MCF 10A (cell line): ENCODE results near the gene PIBF1. TPM values are rescaled to one million over a fixed set of nuclear protein-coding genes. Genes with fewer than 3 reads are reported as not detected.

Source experiments
- BruUV-seq: library from RNA; stranded (reverse); fragments of 400-500 nt; replicated peaks from 2 replicates; lab custom pipeline; 2021; lab: Mats Ljungman, UMichigan
- CTCF ChIA-PET: fragments of 300-600 bp; sonication (Branson Sonifier 250); formaldehyde crosslinking; extraction: SDS; loops from one replicate; lab custom pipeline; 2021; ENCODE audit warnings: antibody characterized with exemption, inconsistent platforms; lab: Yijun Ruan, JAX
- POLR2A ChIA-PET: fragments of 300-600, 350-650 bp; sonication (Branson Sonifier 250); formaldehyde crosslinking; extraction: SDS; loops from one replicate; lab custom pipeline; 2020; ENCODE audit warnings: antibody characterized with exemption, inconsistent platforms; lab: Yijun Ruan, JAX
- DNase-seq: peaks from one replicate; pipeline ENCODE4 v3.0.0-alpha.2; 2018; ENCODE audit not compliant: unreplicated experiment
- H3K27ac Mint-ChIP-seq: one replicate; pipeline ENCODE4 v1.8.0; 2022; ENCODE audit warnings: mild to moderate bottlenecking, low read depth, mixed read lengths; ENCODE audit not compliant: unreplicated experiment
- H3K27me3 Mint-ChIP-seq: one replicate; pipeline ENCODE4 v1.8.0; 2022; ENCODE audit warnings: mixed read lengths; ENCODE audit not compliant: insufficient read depth, unreplicated experiment
- H3K36me3 Mint-ChIP-seq: one replicate; pipeline ENCODE4 v1.8.0; 2022; ENCODE audit warnings: mild to moderate bottlenecking, moderate library complexity, mixed read lengths; ENCODE audit not compliant: insufficient read depth, unreplicated experiment
- H3K4me1 Mint-ChIP-seq: one replicate; pipeline ENCODE4 v1.8.0; 2022; ENCODE audit warnings: mixed read lengths; ENCODE audit not compliant: insufficient read depth, unreplicated experiment
- H3K4me3 Mint-ChIP-seq: one replicate; pipeline ENCODE4 v1.8.0; 2022; ENCODE audit warnings: mild to moderate bottlenecking, moderate library complexity, mixed read lengths; ENCODE audit not compliant: unreplicated experiment
- H3K9me3 Mint-ChIP-seq: one replicate; pipeline ENCODE4 v1.8.0; 2022; ENCODE audit warnings: mixed read lengths; ENCODE audit not compliant: unreplicated experiment
- intact Hi-C: fragments of 100-400 bp; cut with micrococcal nuclease; formaldehyde crosslinking; loops from 2 replicates; pipeline ENCODE4 v1.14.1; 2022
- total RNA-seq: library from RNA; stranded (reverse); gene quantifications from 2 replicates; pipeline ENCODE4 v1.2.3, GENCODE V29; 2022
- TF ChIP-seq, protein P1 (sequence below): fragments of 200-600 bp; IDR thresholded peaks from one replicate; pipeline ENCODE4 v1.8.0; 2022; ENCODE audit warnings: antibody characterized with exemption, mild to moderate bottlenecking; ENCODE audit not compliant: unreplicated experiment

Gene PIBF1
- total RNA-seq, 1 experiment from 2014 or later, result 30.4 TPM

GRCh38 chr13:73000027-73000674 lies 218.2 kb downstream of the PIBF1 start:
- POLR2A ChIA-PET, result interaction anchor here (1.2 to 1.4 kb wide), 2 partner anchors 16 to 58 kb away, joined by 4 to 5 read pairs; no protein-coding TSS in a partner anchor
- Mint-ChIP-seq H3K4me1 (no peaks in the 10 kb centered on the region), H3K36me3 (peaks cover 21% of the 10 kb centered on the region), H3K4me3 (no peak overlapping the region), H3K27me3 (no peaks in the 10 kb centered on the region), H3K27ac (no peak overlapping the region), H3K9me3 (no peaks in the 10 kb centered on the region)
- TF ChIP-seq, protein P1, sequence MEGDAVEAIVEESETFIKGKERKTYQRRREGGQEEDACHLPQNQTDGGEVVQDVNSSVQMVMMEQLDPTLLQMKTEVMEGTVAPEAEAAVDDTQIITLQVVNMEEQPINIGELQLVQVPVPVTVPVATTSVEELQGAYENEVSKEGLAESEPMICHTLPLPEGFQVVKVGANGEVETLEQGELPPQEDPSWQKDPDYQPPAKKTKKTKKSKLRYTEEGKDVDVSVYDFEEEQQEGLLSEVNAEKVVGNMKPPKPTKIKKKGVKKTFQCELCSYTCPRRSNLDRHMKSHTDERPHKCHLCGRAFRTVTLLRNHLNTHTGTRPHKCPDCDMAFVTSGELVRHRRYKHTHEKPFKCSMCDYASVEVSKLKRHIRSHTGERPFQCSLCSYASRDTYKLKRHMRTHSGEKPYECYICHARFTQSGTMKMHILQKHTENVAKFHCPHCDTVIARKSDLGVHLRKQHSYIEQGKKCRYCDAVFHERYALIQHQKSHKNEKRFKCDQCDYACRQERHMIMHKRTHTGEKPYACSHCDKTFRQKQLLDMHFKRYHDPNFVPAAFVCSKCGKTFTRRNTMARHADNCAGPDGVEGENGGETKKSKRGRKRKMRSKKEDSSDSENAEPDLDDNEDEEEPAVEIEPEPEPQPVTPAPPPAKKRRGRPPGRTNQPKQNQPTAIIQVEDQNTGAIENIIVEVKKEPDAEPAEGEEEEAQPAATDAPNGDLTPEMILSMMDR, result no peak
- DNase-seq, result no peak
- no TSS peak for BruUV-seq
- CTCF ChIA-PET, result interaction anchor here (0.8 to 1.5 kb wide), 2 partner anchors 15 to 29 kb away, joined by 4 read pairs; no protein-coding TSS in a partner anchor
- intact Hi-C loops, result no loop called here

DNA sequence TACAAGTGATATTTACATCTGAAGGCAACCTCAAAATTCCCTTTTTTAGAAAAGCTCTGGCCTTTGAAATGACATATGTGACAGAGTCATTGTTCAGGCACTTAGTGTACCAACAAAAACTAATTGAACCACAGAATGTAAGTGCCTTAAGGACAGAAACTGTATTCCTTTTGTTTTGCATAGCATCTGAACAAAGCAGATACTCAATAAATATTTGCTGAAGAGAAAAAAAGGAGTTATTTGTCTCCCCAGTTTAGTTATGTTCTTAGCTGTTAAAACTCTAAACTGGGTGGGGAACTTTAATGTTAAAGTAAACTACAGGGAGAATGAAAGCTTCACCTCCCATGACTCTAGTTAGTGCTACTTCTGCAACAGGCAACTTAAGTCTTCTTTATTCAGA lies 220.0 kb downstream of the PIBF1 start:
- H3K4me1 Mint-ChIP-seq, result no peaks in the 10 kb centered on the region
- H3K27ac Mint-ChIP-seq, result peak overlapping the region; percentile 9
- no peak overlapping the region for H3K4me3 Mint-ChIP-seq
- H3K27me3 Mint-ChIP-seq, result no peaks in the 10 kb centered on the region
- H3K36me3 Mint-ChIP-seq, result peaks cover 21% of the 10 kb centered on the region
- TF ChIP-seq, protein P1, result no peak
- BruUV-seq, result no TSS peak
- POLR2A ChIA-PET, result interaction anchor here (0.8 to 1.2 kb wide), 3 partner anchors 9 to 56 kb away, joined by 3 read pairs; no protein-coding TSS in a partner anchor
- no peak for DNase-seq
- no peaks in the 10 kb centered on the region for H3K9me3 Mint-ChIP-seq
- CTCF ChIA-PET, result interaction anchor here (0.5 kb wide), 1 partner anchor 45 kb away, joined by 3 read pairs; no protein-coding TSS in a partner anchor
- intact Hi-C loops, result no loop called here

GRCh38 chr13:73011751-73012150 lies 229.8 kb downstream of the PIBF1 start:
- Mint-ChIP-seq H3K4me3 (no peak overlapping the region), H3K27me3 (no peaks in the 10 kb centered on the region), H3K4me1 (no peaks in the 10 kb centered on the region), H3K36me3 (peaks cover 18% of the 10 kb centered on the region), H3K9me3 (no peaks in the 10 kb centered on the region), H3K27ac (no peak overlapping the region)
- TF ChIP-seq, protein P1, result no peak
- BruUV-seq, result no TSS peak
- ChIA-PET POLR2A (no interaction called here), CTCF (no interaction called here)
- intact Hi-C loops, result no loop called here
- DNase-seq, result no peak

DNA sequence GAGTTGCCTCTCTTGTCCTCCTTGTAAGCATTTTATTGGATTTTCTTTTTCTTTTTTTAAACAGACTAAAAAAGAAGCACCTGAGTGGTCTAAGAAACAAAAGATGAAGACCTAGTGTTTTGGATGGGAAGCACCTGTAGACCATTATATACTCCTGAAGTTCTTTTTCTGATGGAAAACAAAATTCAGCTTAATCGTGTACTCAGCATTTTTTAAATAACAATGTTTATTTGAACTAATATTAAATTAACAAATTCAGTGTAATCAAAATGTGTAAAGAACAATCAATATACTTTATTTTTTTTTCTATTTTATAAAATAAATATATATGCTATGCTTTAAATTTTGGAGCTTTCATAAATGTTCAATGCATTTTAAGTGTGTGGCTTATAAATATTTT lies 233.9 kb downstream of the PIBF1 start:
- H3K9me3 Mint-ChIP-seq, result no peaks in the 10 kb centered on the region
- intact Hi-C loops, result no loop called here
- no peak overlapping the region for H3K27ac Mint-ChIP-seq
- ChIA-PET POLR2A (interaction anchor here (0.6 to 0.8 kb wide), 2 partner anchors 9 to 731 kb away, joined by 3 read pairs; no protein-coding TSS in a partner anchor), CTCF (no interaction called here)
- H3K4me3 Mint-ChIP-seq, result no peak overlapping the region
- H3K4me1 Mint-ChIP-seq, result no peaks in the 10 kb centered on the region
- no peaks in the 10 kb centered on the region for H3K27me3 Mint-ChIP-seq
- peaks cover 24% of the 10 kb centered on the region for H3K36me3 Mint-ChIP-seq
- no peak for DNase-seq
- TF ChIP-seq, protein P1, result no peak
- BruUV-seq, result no TSS peak
